HG02885 (cell line): ENCODE results near the gene ZNF805.
A peak's percentile ranks its signal among the peaks of the same experiment; 100 is the strongest.
"Not testable (repeated sequence)": the region's sequence is repeated elsewhere in the genome, so short reads cannot be mapped to it uniquely, and the experiment has no call there.

Experiments used
- ATAC-seq: cut with Tn5 transposase; IDR thresholded peaks from one replicate; pipeline ENCODE4 v1.9.1; 2021; ENCODE audit warnings: mild to moderate bottlenecking; ENCODE audit not compliant: unreplicated experiment, poor library complexity

ZNF805 gene

GRCh38 chr19:57263244-57263741 is 22.9 kb downstream of the ZNF805 start:
- no peak for ATAC-seq

GRCh38 chr19:57267291-57267690 is 26.9 kb downstream of the ZNF805 start:
- no peak for ATAC-seq

GRCh38 chr19:57269515-57270250 is 29.3 kb downstream of the ZNF805 start:
- ATAC-seq = no peak

DNA sequence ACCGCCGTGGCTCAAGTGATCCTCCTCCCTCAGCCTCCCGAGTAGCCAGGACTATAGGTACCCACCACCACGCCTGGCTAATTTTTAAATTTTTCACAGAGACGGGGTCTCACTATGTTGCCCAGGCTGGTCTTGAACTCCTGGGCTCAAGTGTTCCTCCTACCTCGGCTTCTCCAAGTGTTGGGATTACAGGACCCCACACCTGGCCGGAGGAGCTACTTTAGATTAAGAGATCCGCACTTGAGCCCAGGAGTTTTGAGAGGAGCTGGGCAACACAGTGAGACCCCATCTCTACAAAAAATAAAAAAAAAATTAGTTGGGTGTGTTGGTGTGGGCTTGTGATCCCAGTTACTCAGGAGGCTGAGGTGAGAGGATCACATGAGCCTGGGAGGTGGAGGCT is 30.8 kb downstream of the ZNF805 start:
- no peak for ATAC-seq

DNA sequence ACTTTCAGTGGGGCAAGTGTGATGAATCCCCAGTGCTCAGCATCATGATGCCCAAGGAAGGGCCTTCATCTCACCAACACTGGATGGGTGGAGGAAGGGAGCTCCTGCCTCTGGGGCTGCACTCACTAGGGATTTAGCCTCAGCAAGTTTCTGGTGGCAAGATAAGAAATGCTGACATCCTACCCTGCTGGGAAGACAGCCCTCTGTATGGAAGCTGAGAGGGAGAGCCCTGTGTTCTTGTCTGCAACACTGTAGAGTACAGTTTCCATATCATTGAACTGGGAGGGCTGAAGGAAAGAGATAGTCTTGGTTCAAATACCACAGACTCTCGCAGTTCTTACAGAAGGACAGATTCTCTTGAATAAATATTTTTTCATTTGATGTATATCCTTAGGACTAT is 32.6 kb downstream of the ZNF805 start:
- no peak for ATAC-seq

DNA sequence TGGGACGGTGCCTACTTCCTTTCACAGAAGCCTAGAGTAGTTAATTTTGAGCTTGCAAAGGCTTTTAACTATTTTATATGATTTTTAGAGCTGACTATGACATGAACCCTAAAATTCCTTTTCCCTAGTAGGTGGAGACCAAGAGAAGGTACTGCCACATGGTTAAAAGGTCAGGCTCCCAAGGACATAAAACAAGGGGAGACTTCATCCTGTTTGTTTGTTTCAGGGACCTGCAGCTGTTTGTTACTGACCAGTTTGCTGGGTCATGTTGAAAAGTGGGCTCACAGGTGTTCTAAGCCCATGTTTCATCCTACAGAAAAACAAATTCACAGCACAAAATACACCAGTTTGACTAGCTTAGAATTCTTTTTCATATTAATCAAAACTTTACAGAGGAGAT is 36.0 kb downstream of the ZNF805 start:
- no peak for ATAC-seq

- ATAC-seq = not testable (repeated sequence)
These were observed 38.0 kb downstream of the ZNF805 start for GRCh38 chr19:57278481-57278880.

GRCh38 chr19:57279418-57280164 is 39.2 kb downstream of the ZNF805 start:
- peak; percentile 76 for ATAC-seq

DNA sequence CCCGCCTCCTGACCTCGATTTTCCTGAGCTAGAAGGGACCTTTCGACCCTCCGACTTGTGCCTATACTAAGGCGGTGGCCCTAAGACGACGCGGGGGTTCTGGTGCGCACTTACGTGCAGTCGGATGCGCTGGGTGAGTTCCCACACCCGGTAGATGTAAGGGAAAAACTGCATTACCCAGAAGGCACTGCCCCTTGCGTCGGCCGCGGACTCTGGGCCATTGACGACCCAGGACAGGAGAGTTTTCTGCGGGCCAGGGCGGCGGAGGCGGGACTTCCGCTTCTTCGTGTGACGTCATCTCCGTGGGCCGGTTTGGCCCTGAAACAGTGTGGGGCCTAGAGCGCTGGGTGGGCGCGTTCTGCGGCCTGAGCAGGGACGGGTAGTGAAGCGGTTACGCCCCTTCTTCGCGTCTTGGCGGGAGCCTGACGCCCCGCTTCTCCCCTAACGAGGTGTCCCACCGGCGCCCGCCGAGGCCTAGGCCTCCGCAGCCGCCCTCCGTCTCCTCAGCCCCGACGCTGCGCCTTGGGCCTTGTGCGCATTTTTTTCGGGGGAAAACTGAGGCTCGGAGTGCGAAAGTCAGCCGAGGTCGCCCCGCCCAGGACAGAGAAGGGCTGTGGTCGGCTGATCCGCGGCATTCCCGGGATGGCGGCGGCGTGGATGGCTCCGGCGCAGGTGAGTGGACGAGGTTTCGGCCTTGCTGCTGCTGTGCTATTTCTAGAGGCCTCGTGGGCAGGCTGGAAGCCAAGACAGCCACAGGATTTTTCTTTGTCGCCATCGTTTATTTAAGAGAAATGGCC is 39.9 kb downstream of the ZNF805 start, which contains the start of gene ZNF460:
TSS of gene ZNF460 (plus strand) at position 321 of the 797 bp plus-strand sequence. CDS start at position 643, 322 bp downstream.
- ATAC-seq = peak; percentile 79

DNA sequence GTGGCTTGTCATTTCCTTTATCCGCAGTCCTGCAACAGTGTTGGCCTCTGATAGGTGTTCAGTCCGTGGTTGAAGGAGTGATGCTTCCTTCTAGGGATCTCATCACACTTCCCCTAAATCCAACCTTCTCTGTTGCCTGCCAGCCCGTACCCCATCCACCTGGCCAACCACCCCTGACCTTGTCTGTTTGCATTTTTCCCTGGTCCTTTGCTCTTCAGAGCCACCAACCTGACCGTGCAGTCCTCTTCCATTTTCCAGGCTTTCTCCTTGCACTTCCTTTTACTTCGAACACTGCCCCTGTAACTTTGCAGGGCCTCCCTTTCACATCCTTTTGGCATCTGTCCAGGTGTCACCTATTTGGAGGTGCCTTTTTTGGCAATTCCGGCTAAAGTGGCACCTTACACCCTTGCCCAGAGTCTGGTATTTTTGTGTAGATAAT is 40.5 kb downstream of the ZNF805 start:
- no peak for ATAC-seq

GRCh38 chr19:57282011-57282643 is 41.7 kb downstream of the ZNF805 start:
- no peak for ATAC-seq

DNA sequence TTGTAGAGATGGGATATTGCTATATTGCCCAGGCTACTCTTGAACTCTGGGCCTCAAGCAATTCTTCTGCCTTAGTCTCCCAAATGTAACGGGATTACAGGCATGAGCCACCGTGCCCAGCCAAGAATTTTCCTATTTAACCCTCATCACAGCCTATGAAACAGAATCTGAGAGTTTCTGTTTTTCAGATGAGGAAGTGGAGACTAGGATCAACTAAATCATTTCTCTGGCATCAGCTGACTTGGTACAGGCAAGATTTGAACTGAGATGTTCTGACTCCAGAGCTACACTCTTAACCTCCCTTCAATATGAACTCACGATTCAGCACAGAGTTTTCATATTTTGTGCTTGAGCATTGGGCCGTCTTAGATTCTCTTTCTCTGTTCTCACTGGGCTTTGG is 47.9 kb downstream of the ZNF805 start:
- no peak for ATAC-seq

GRCh38 chr19:57290970-57291369 is 50.5 kb downstream of the ZNF805 start:
- ATAC-seq = no peak

DNA sequence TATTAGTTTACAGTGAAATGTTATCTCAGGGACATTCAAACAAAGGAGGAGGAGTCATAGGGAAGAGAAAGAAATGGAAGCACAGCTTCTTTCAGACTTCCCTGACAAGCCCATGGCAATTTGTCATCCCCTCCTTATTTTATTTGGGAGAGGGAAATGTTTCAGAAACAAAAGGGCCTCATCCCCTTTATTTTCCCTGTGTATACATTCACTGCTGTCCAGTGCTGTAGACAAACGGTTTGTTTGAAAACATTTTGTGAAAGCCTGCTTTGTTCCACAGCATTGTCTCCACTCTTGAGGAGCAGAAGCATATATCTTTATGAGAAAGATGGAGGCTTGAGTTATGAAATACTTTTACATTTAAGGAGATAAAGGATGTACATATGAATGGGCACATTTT is 52.1 kb downstream of the ZNF805 start:
- ATAC-seq = no peak

GRCh38 chr19:57293719-57294118 is 53.3 kb downstream of the ZNF805 start:
- no peak for ATAC-seq

GRCh38 chr19:57302020-57302465 is 61.6 kb downstream of the ZNF805 start:
- no peak for ATAC-seq

DNA sequence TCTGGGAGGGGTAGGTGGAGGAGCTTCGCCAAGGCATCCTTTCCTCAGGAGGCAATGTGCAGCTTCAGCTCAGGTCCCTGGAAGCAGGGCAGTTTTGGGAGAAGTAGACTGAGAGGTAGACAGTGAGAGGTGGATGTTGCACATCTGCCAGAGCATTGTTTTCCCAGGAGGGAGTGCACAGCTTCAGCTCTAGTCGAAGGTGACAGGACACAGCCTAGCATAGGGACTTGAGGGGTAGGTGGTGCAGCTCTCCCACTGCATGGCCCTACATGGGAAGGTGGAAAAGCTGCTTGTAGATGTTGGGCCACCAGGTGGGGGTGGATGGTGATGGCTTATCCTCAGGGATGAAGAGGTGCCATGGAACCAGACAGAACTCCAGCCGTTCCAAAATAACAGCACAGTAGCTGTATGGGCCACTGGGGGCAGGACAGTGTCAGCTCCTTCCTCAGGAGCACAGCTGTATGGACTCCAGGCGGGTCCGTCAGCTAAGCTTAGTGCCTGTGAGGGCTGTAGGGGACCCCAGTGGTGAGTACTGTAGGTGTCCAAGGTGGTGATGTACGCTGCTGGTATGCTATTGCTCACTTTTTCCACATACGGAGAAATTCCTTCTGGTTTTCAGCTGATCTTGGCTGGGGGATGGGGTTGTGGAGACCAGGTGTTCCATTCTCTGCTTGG is 62.4 kb downstream of the ZNF805 start:
- ATAC-seq = no peak
